Memory B cell (primary cell): ENCODE data around the gene TRAPPC3.
A peak's percentile ranks its signal among the peaks of the same experiment; 100 is the strongest.

Source experiments
- ATAC-seq: fragments of 150-1000 bp; cut with Tn5 transposase; 2 replicates; pipeline ENCODE4 v1.10.0; 2021; ENCODE audit warnings: low read depth, mild to moderate bottlenecking, moderate library complexity
- DNase-seq, 2 donors: peaks; one replicate each; pipeline ENCODE4 v3.0.0; 2022; ENCODE audit warnings: low spot score in 2 of 2
- H3K27ac Mint-ChIP-seq: one replicate; pipeline ENCODE4 v1.8.0; 2022; ENCODE audit warnings: mild to moderate bottlenecking, moderate library complexity, mixed read lengths
- H3K27me3 Mint-ChIP-seq: one replicate; pipeline ENCODE4 v1.8.0; 2022; ENCODE audit warnings: mixed read lengths
- H3K36me3 Mint-ChIP-seq: one replicate; pipeline ENCODE4 v1.8.0; 2022; ENCODE audit warnings: mild to moderate bottlenecking, mixed read lengths
- H3K4me1 Mint-ChIP-seq: one replicate; pipeline ENCODE4 v1.8.0; 2022; ENCODE audit warnings: mixed read lengths
- H3K4me3 Mint-ChIP-seq: one replicate; pipeline ENCODE4 v1.8.0; 2022; ENCODE audit warnings: mild to moderate bottlenecking, moderate library complexity, mixed read lengths
- H3K9me3 Mint-ChIP-seq: one replicate; pipeline ENCODE4 v1.8.0; 2022; ENCODE audit warnings: mixed read lengths

TRAPPC3 gene

DNA sequence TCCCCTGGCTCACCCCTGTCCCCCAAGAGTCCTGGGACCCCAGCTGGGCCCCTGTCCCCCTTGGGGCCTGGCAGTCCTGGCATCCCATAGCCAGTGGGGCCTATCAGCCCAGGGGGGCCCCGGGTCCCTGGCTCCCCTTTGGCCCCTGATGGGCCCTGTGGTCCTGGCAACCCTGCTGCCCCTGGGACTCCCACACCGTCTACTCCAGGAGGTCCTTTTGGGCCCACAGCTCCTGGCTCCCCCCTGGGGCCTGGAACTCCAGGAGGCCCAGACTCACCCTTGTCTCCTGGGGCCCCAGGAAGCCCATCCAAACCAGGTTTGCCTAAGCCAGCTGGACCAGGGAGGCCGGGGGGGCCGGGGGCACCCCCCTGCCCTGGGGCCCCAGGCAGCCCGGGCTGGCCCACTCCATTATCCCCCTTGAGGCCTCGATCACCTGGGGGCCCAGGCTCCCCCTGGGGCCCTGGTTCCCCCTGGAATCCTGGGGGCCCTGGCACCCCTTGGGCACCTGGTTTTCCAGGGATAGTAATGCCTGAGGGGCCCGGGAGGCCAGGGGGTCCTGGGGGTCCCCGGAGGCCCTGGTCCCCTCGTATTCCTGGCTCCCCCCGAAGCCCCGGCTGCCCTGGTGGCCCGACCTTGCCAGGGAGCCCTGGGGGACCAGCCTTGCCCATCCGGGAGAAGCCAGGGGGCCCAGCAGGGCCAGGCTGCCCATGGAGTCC, 50.5 kb downstream of the TRAPPC3 start:
- no peak for DNase-seq
- Mint-ChIP-seq H3K4me1 (no peaks in the 10 kb centered on the region), H3K27me3 (no peaks in the 10 kb centered on the region), H3K27ac (no peak overlapping the region), H3K9me3 (no peaks in the 10 kb centered on the region), H3K36me3 (no peaks in the 10 kb centered on the region), H3K4me3 (no peak overlapping the region)
- no peak for ATAC-seq

- Mint-ChIP-seq H3K27me3 (no peaks in the 10 kb centered on the region), H3K36me3 (peaks cover 4% of the 10 kb centered on the region), H3K9me3 (no peaks in the 10 kb centered on the region), H3K4me3 (no peak overlapping the region), H3K27ac (no peak overlapping the region), H3K4me1 (no peaks in the 10 kb centered on the region)
- ATAC-seq (no peak), DNase-seq (no peak)
Observed at GRCh38 chr1:36097693-36098585, 51.3 kb downstream of the TRAPPC3 start.

GRCh38 chr1:36096500-36097432, 52.5 kb downstream of the TRAPPC3 start:
- no peaks in the 10 kb centered on the region for H3K9me3 Mint-ChIP-seq
- DNase-seq (no peak), ATAC-seq (no peak)
- H3K36me3 Mint-ChIP-seq: peaks cover 4% of the 10 kb centered on the region
- H3K27ac Mint-ChIP-seq: no peak overlapping the region
- no peak overlapping the region for H3K4me3 Mint-ChIP-seq
- no peaks in the 10 kb centered on the region for H3K27me3 Mint-ChIP-seq
- peaks cover 4% of the 10 kb centered on the region for H3K4me1 Mint-ChIP-seq

DNA sequence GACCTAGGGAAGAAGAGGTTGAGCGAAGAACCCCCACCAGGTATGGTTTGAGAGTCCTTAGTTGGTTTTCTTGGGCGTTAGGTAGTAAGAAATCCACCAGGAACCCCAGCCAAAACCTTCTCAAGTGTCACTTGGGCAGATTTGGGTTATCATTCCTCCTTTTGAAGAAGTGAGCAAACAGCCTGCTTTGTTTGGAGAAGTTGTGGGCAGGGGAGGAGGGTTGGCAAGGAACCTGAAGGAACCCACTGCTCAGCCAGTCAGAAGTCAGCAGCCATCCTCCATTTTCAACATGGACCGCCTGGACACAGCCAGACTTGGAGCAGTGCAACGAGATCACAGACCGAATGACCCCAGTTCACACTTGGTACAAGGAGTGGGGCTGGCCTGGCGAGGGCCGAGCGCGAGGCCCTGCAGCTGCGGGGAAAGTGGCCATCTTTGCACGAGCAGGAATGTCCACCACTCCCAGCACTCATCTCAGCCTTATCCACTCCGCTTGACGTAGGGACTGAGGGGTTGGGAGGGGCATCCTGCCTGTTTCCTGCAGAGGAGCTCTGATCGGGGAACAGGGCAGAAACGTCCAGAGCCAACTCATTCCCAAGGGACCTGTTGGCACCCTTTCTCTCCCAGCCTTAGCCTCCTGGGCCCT, 53.4 kb downstream of the TRAPPC3 start:
- Mint-ChIP-seq H3K4me1 (peaks cover 4% of the 10 kb centered on the region), H3K4me3 (no peak overlapping the region), H3K27me3 (no peaks in the 10 kb centered on the region), H3K9me3 (no peaks in the 10 kb centered on the region), H3K27ac (no peak overlapping the region), H3K36me3 (peaks cover 4% of the 10 kb centered on the region)
- ATAC-seq (no peak), DNase-seq (no peak)

DNA sequence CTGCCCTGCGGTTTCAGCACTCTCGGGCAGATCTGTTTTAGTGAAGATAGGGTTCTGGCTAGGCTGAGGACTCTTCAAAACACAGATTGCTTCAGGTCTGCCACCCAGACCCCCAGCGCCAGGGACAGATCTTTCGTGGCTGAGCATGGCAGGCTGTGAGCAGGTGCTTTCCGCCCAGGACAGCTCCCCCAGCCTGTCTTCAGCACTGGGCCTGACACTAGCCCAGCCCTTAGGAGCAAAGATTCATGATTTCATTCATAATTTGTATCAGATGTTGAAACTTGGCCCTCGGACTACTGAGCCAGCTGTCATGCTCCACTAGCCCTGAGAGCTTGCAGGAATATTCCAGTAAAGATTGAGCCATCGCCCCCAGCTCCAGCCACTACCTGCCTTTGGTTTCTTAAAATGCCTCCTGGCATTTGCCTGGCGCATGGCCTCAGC, 54.6 kb downstream of the TRAPPC3 start:
- Mint-ChIP-seq H3K36me3 (peaks cover 4% of the 10 kb centered on the region), H3K27me3 (no peaks in the 10 kb centered on the region), H3K4me1 (peaks cover 10% of the 10 kb centered on the region), H3K9me3 (no peaks in the 10 kb centered on the region), H3K27ac (no peak overlapping the region), H3K4me3 (no peak overlapping the region)
- DNase-seq (no peak), ATAC-seq (no peak)

- Mint-ChIP-seq H3K9me3 (no peaks in the 10 kb centered on the region), H3K4me3 (no peak overlapping the region), H3K27me3 (no peaks in the 10 kb centered on the region), H3K36me3 (peaks cover 4% of the 10 kb centered on the region), H3K4me1 (peaks cover 16% of the 10 kb centered on the region), H3K27ac (no peak overlapping the region)
- ATAC-seq: no peak
- DNase-seq: no peak
Observed at GRCh38 chr1:36093929-36094328, 55.4 kb downstream of the TRAPPC3 start.

DNA sequence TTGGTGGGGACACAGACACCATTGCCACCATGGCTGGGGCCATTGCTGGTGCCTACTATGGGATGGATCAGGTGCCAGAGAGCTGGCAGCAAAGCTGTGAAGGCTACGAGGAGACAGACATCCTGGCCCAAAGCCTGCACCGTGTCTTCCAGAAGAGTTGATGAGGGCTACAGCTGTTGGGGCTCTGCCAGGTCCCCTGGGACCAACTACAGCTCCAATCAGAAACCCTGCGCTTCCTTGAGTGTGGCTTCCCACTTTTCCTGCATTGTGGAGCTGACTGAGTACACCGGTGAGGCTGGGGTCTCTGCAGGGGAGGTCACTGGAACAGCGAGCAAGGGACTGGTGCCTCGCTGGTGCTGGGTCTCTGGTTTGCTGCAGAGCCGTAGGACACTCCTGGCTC, 56.1 kb downstream of the TRAPPC3 start:
- H3K9me3 Mint-ChIP-seq: no peaks in the 10 kb centered on the region
- no peaks in the 10 kb centered on the region for H3K27me3 Mint-ChIP-seq
- H3K27ac Mint-ChIP-seq: no peak overlapping the region
- peaks cover 16% of the 10 kb centered on the region for H3K4me1 Mint-ChIP-seq
- ATAC-seq: no peak
- no peak for DNase-seq
- no peak overlapping the region for H3K4me3 Mint-ChIP-seq
- H3K36me3 Mint-ChIP-seq: peaks cover 4% of the 10 kb centered on the region

DNA sequence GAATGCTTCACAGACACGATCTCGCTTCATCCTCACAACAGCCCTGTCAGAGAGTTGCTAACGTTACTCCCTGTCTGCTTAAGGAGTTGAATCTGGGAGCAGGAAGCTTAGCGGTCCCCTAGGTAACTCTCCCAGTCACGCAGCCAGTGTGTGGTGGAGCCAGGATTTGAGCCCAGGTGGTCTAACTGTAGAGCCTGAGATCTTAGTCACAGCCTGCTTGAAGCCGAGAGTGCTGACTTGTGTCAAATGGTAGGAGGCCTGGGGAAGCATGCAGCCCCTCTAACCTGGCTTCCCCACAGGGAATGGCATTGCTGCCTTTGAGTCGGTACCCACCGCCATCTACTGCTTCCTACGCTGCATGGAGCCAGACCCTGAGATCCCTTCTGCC, 56.5 kb downstream of the TRAPPC3 start:
- Mint-ChIP-seq H3K4me3 (no peak overlapping the region), H3K27me3 (no peaks in the 10 kb centered on the region), H3K4me1 (peaks cover 16% of the 10 kb centered on the region), H3K9me3 (no peaks in the 10 kb centered on the region), H3K27ac (no peak overlapping the region), H3K36me3 (peaks cover 4% of the 10 kb centered on the region)
- no peak for ATAC-seq
- no peak for DNase-seq

DNA sequence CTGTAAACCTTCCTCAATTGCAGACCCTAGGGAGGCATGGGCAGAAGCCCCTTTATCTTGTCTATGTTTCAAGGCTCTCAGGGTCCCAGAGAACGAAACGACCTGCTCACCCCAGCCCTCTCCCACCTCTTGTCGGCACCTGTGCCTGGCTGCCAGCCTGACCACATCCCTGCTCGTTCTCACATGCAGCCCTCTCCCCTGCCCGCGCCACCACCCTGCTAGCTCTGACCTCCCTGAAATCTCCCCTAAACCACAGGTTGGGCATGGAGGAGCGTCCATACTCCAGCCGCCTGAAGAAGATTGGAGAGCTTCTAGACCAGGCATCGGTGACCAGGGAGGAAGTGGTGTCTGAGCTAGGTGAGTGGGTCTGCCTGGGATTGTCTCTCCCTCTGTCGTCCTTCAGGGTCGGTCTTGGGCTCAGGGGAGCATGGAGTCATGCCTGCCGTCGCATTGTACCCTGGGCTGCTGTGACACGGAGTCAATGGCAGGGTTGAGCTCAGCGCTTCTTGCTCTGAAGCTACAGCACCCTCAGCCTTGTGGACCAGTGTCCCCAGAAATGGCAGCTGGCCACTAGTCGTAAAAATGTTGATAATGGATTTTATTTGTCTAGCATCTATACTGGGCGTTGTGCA, 57.0 kb downstream of the TRAPPC3 start:
- Mint-ChIP-seq H3K4me3 (no peak overlapping the region), H3K4me1 (peaks cover 16% of the 10 kb centered on the region), H3K27ac (no peak overlapping the region), H3K9me3 (no peaks in the 10 kb centered on the region), H3K27me3 (no peaks in the 10 kb centered on the region), H3K36me3 (peaks cover 4% of the 10 kb centered on the region)
- ATAC-seq (no peak), DNase-seq (no peak)

GRCh38 chr1:36091698-36092097, 57.6 kb downstream of the TRAPPC3 start:
- Mint-ChIP-seq H3K4me1 (peaks cover 16% of the 10 kb centered on the region), H3K4me3 (no peak overlapping the region), H3K9me3 (no peaks in the 10 kb centered on the region), H3K27me3 (peaks cover 2% of the 10 kb centered on the region), H3K27ac (no peak overlapping the region), H3K36me3 (peaks cover 4% of the 10 kb centered on the region)
- no peak for DNase-seq
- no peak for ATAC-seq

DNA sequence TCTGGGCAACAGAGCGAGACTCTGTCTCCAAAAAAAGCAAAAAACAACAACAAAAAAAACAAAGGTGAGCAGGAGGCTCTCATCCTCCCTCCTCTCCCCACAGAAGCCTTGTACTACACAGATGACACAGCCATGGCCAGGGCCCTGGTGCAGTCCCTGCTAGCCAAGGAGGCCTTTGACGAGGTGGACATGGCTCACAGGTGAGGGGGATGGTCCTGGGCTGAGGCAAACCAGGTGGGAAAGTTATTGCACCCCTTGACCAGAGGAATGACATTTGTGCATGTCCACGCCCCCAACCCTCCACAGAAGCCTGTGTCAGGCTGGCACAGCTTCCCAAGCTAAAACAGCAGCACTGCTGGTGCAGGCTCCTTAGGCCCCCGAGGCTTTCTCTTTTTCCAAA, 58.1 kb downstream of the TRAPPC3 start:
- no peak overlapping the region for H3K27ac Mint-ChIP-seq
- H3K36me3 Mint-ChIP-seq: peaks cover 4% of the 10 kb centered on the region
- H3K9me3 Mint-ChIP-seq: no peaks in the 10 kb centered on the region
- H3K27me3 Mint-ChIP-seq: peaks cover 2% of the 10 kb centered on the region
- DNase-seq (no peak), ATAC-seq (no peak)
- no peak overlapping the region for H3K4me3 Mint-ChIP-seq
- peaks cover 16% of the 10 kb centered on the region for H3K4me1 Mint-ChIP-seq

DNA sequence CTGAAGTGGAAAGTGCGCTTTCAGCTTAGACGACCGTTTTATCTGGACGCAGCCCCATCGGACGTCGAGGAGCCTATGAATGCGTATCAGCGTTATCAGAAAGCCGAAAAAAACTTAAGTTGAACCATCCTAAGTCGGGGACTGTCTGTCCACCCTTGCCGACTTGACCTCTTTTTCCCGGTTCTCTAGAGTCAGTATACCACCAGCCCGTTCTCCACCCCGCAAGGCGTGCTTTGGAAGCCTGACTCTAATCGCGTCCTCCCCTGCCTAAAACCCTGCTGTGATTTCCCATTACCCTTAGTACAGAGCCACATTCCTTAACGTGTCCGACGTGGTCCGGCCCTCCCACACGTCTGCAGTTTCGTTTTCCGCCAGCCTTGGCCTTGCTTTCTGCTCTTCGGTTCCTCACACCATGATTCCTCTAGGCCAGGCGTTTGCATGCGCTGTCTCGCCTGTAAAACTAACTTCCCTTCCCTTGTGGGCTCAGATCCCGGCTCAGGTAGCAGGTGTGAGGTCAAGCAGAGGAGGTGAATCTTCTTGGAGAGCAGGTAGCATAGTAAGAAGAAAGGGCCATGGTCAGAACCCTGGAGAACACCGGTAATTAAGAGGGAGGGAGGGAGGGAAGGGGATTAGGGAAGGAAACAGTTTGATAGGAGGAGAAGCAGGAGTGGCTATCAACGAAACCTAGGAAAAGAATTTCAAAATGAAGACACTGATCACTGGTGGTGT, 59.7 kb downstream of the TRAPPC3 start:
- Mint-ChIP-seq H3K9me3 (no peaks in the 10 kb centered on the region), H3K27ac (peak overlapping the region; percentile 87), H3K4me3 (peak overlapping the region; percentile 91), H3K36me3 (peaks cover 4% of the 10 kb centered on the region), H3K4me1 (peaks cover 16% of the 10 kb centered on the region), H3K27me3 (peaks cover 7% of the 10 kb centered on the region)
- DNase-seq: no peak
- no peak for ATAC-seq
